Fibroblast of villous mesenchyme (primary cell): ENCODE data around the gene TNPO2. TPM values are rescaled to one million over a fixed set of nuclear protein-coding genes. Genes with fewer than 3 reads are reported as not detected.
A peak's percentile ranks its signal among the peaks of the same experiment; 100 is the strongest.
"Not testable (repeated sequence)": the region's sequence is repeated elsewhere in the genome, so short reads cannot be mapped to it uniquely, and the experiment has no call there.

Experiments used
- DNase-seq: peaks from one replicate; pipeline ENCODE4 v3.0.0-alpha.2; 2010; ENCODE audit warnings: low read depth
- H3K4me3 ChIP-seq: 2 replicates; pipeline ENCODE4 v1.5.1; 2011; ENCODE audit warnings: low read depth, mild to moderate bottlenecking, low read length
- CTCF ChIP-seq: IDR thresholded peaks from 2 replicates; pipeline ENCODE4 v1.5.1; 2012; ENCODE audit warnings: low read depth, mild to moderate bottlenecking, low read length; ENCODE audit not compliant: insufficient read depth
- total RNA-seq: library from RNA; depleted of rRNA; stranded (reverse); fragments of >200 nt; gene quantifications from 2 replicates; pipeline ENCODE4 v1.2.3, GENCODE V29; 2012

Gene TNPO2
- total RNA-seq, 1 donor: 53.1 TPM

GRCh38 chr19:12705654-12706331 is 17.9 kb downstream of the TNPO2 start:
- TF ChIP-seq CTCF: no peak
- DNase-seq: no peak
- no peak overlapping the region for H3K4me3 ChIP-seq

GRCh38 chr19:12705169-12705568 is 18.6 kb downstream of the TNPO2 start:
- DNase-seq: no peak
- H3K4me3 ChIP-seq: no peak overlapping the region
- TF ChIP-seq CTCF: no peak

- peak; percentile 46 for DNase-seq
- no peak for TF ChIP-seq CTCF
- H3K4me3 ChIP-seq: no peak overlapping the region
Measured at GRCh38 chr19:12703046-12703445, 20.7 kb downstream of the TNPO2 start.

GRCh38 chr19:12701596-12702282 is 22.0 kb downstream of the TNPO2 start:
- no peak for DNase-seq
- TF ChIP-seq CTCF: no peak
- H3K4me3 ChIP-seq: no peak overlapping the region

GRCh38 chr19:12698138-12698537 is 25.6 kb downstream of the TNPO2 start:
- no peak overlapping the region for H3K4me3 ChIP-seq
- no peak for TF ChIP-seq CTCF
- DNase-seq: no peak

GRCh38 chr19:12697425-12697824 is 26.3 kb downstream of the TNPO2 start:
- not testable (repeated sequence) for DNase-seq, H3K4me3 ChIP-seq

- peak within 1 kb of the TSS; percentile 82 for H3K4me3 ChIP-seq
- peak; percentile 97 for DNase-seq
- TF ChIP-seq CTCF: no peak
Measured at GRCh38 chr19:12696366-12697335, 27.1 kb downstream of the TNPO2 start, which contains the start of gene FBXW9. TSS of gene FBXW9 (minus strand) at chr19:12696631. CDS start at chr19:12696581, 50 bp downstream.
